Ectodermal cell (in vitro differentiated cells): ENCODE measurements around the gene PCSK5.

Experiments
- H3K27ac ChIP-seq: 2 replicates; pipeline ENCODE4 v1.7.0; 2013; ENCODE audit warnings: mild to moderate bottlenecking, low read depth, low read length; ENCODE audit not compliant: insufficient read depth, poor library complexity, severe bottlenecking
- H3K27me3 ChIP-seq: 2 replicates; pipeline ENCODE4 v1.7.0; 2013; ENCODE audit warnings: mild to moderate bottlenecking, low read length; ENCODE audit not compliant: insufficient read depth, control insufficient read depth, poor library complexity, severe bottlenecking
- H3K36me3 ChIP-seq: one replicate; pipeline ENCODE4 v1.7.0; 2013; ENCODE audit warnings: low read length; ENCODE audit not compliant: control insufficient read depth, insufficient read depth
- H3K4me1 ChIP-seq: one replicate; pipeline ENCODE4 v1.7.0; 2013; ENCODE audit warnings: low read length; ENCODE audit not compliant: control insufficient read depth, insufficient read depth
- H3K4me3 ChIP-seq: 2 replicates; pipeline ENCODE4 v1.7.0; 2013; ENCODE audit warnings: low read depth, low read length, control low read depth; ENCODE audit not compliant: insufficient read depth
- H3K9me3 ChIP-seq: 2 replicates; pipeline ENCODE4 v1.7.0; 2013; ENCODE audit warnings: mild to moderate bottlenecking, low read length, moderate library complexity; ENCODE audit not compliant: control insufficient read depth
- WGBS, 2 experiments: methylation state at CpG; one replicate each; pipeline ENCODE4 v1.1.7; 2013; ENCODE audit warnings: missing lambda C conversion rate in 2 of 2; 5-methylcytosine and 5-hydroxymethylcytosine counted together

The PCSK5 gene

GRCh38 chr9:76116913-76117312 lies 226.4 kb downstream of the PCSK5 start:
- Histone ChIP-seq H3K27ac (no peak overlapping the region), H3K36me3 (no peaks in the 10 kb centered on the region), H3K9me3 (no peaks in the 10 kb centered on the region), H3K4me1 (no peaks in the 10 kb centered on the region), H3K27me3 (no peaks in the 10 kb centered on the region), H3K4me3 (no peak overlapping the region)
- 76 to 83% methylated on average over 3 of the region's 3 CpGs for WGBS, 2 experiments

GRCh38 chr9:76127637-76128036 lies 237.2 kb downstream of the PCSK5 start:
- H3K9me3 ChIP-seq: no peaks in the 10 kb centered on the region
- H3K27ac ChIP-seq: no peak overlapping the region
- no peaks in the 10 kb centered on the region for H3K4me1 ChIP-seq
- no peak overlapping the region for H3K4me3 ChIP-seq
- 95 to 98% methylated on average over 5 of the region's 5 CpGs for WGBS, 2 experiments
- no peaks in the 10 kb centered on the region for H3K36me3 ChIP-seq
- no peaks in the 10 kb centered on the region for H3K27me3 ChIP-seq

- no peaks in the 10 kb centered on the region for H3K9me3 ChIP-seq
- H3K4me1 ChIP-seq: no peaks in the 10 kb centered on the region
- no peaks in the 10 kb centered on the region for H3K36me3 ChIP-seq
- no peak overlapping the region for H3K27ac ChIP-seq
- WGBS, 2 experiments: 96% methylated on average over 4 of the region's 5 CpGs; no CpG with 5 or more reads in 1 of the 2 experiments
- no peaks in the 10 kb centered on the region for H3K27me3 ChIP-seq
- no peak overlapping the region for H3K4me3 ChIP-seq
These were observed 245.4 kb downstream of the PCSK5 start for GRCh38 chr9:76135902-76136301.

DNA sequence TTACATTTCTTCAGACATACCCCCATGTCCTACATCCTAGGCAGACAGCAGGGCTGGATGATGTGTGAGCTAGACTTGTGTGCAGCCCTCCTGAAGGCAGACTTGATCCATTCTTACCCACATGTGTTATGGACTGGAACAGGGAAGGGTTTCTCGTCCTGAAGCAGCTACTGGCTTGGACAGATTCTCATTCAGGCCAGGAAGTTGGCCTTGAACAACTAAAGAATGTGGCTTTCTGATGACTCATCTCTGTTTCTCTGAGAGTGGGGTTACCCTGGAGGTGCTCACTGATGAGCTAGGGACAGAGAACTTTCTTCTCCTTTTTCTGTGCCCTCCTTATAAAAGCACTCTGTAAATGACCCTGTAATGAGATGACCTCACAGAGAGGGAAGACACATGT lies 246.5 kb downstream of the PCSK5 start:
- Histone ChIP-seq H3K36me3 (no peaks in the 10 kb centered on the region), H3K4me3 (no peak overlapping the region), H3K27me3 (no peaks in the 10 kb centered on the region), H3K9me3 (no peaks in the 10 kb centered on the region), H3K27ac (no peak overlapping the region), H3K4me1 (no peaks in the 10 kb centered on the region)
- WGBS, 2 experiments: 78 to 83% methylated on average over 1 of the region's 1 CpG

- H3K27me3 ChIP-seq: no peaks in the 10 kb centered on the region
- H3K36me3 ChIP-seq: no peaks in the 10 kb centered on the region
- 86 to 88% methylated on average over 4 to 5 of the region's 5 CpGs for WGBS, 2 experiments
- no peaks in the 10 kb centered on the region for H3K9me3 ChIP-seq
- H3K4me3 ChIP-seq: no peak overlapping the region
- no peaks in the 10 kb centered on the region for H3K4me1 ChIP-seq
- no peak overlapping the region for H3K27ac ChIP-seq
These were observed 247.5 kb downstream of the PCSK5 start for GRCh38 chr9:76137931-76138330.

- Histone ChIP-seq H3K4me3 (no peak overlapping the region), H3K36me3 (no peaks in the 10 kb centered on the region), H3K4me1 (no peaks in the 10 kb centered on the region), H3K9me3 (no peaks in the 10 kb centered on the region), H3K27ac (no peak overlapping the region), H3K27me3 (no peaks in the 10 kb centered on the region)
- WGBS, 2 experiments: 86 to 92% methylated on average over 3 to 4 of the region's 4 CpGs
These were observed 247.9 kb downstream of the PCSK5 start for GRCh38 chr9:76138360-76138759.

- Histone ChIP-seq H3K36me3 (no peaks in the 10 kb centered on the region), H3K27me3 (no peaks in the 10 kb centered on the region), H3K4me1 (no peaks in the 10 kb centered on the region), H3K9me3 (no peaks in the 10 kb centered on the region), H3K27ac (no peak overlapping the region), H3K4me3 (no peak overlapping the region)
- WGBS, 2 experiments: 95 to 97% methylated on average over 5 of the region's 5 CpGs
These were observed 253.4 kb downstream of the PCSK5 start for GRCh38 chr9:76143834-76144233.

GRCh38 chr9:76150013-76150412 lies 259.5 kb downstream of the PCSK5 start:
- 90 to 93% methylated on average over 5 to 6 of the region's 6 CpGs for WGBS, 2 experiments
- Histone ChIP-seq H3K4me1 (no peaks in the 10 kb centered on the region), H3K36me3 (no peaks in the 10 kb centered on the region), H3K27ac (no peak overlapping the region), H3K9me3 (no peaks in the 10 kb centered on the region), H3K4me3 (no peak overlapping the region), H3K27me3 (no peaks in the 10 kb centered on the region)

GRCh38 chr9:76151267-76151666 lies 260.8 kb downstream of the PCSK5 start:
- no peak overlapping the region for H3K27ac ChIP-seq
- no peaks in the 10 kb centered on the region for H3K4me1 ChIP-seq
- H3K4me3 ChIP-seq: no peak overlapping the region
- no peaks in the 10 kb centered on the region for H3K36me3 ChIP-seq
- H3K9me3 ChIP-seq: no peaks in the 10 kb centered on the region
- no peaks in the 10 kb centered on the region for H3K27me3 ChIP-seq
- 73 to 74% methylated on average over 5 of the region's 5 CpGs for WGBS, 2 experiments

DNA sequence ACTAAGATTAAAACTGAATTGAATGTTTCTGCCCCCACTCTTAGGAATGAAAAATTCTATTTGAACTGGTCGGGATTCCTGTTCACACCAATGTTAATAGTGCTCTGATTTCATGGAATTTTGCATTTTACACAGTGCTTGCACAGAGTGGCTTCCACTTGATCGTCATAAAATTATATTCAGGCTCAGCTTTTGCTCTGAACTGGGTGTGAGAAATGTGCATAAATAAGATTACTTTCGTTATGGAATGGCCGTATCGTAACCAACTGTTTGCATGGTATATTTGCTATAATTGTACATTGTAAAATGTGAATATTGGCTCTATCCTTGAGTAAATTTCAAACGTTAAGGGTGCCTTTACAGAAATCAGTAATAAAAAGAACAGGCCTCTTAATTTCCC lies 262.9 kb downstream of the PCSK5 start:
- Histone ChIP-seq H3K4me3 (no peak overlapping the region), H3K27ac (no peak overlapping the region), H3K27me3 (no peaks in the 10 kb centered on the region), H3K36me3 (no peaks in the 10 kb centered on the region), H3K9me3 (no peaks in the 10 kb centered on the region), H3K4me1 (no peaks in the 10 kb centered on the region)
- 93 to 96% methylated on average over 6 of the region's 6 CpGs for WGBS, 2 experiments
